HFF-Myc (cell line): ENCODE results near the gene SCAMP5.

ENCODE experiments used
- DNase-seq: peaks from one replicate; pipeline ENCODE4 v3.0.0-alpha.2; 2011; ENCODE audit warnings: low read depth; ENCODE audit errors: extremely low read depth
- H3K4me3 ChIP-seq: replicated peaks from 2 replicates; pipeline ENCODE4 v1.5.1; 2011; ENCODE audit warnings: low read depth, mild to moderate bottlenecking, control low read depth, low read length
- CTCF ChIP-seq: IDR thresholded peaks from 2 replicates; pipeline ENCODE4 v1.5.1; 2012; ENCODE audit warnings: mild to moderate bottlenecking, low read depth, low read length, control low read depth; ENCODE audit errors: missing control alignments

The SCAMP5 gene

GRCh38 chr15:75042730-75043508 lies 47.6 kb downstream of the SCAMP5 start:
- no peak for DNase-seq
- peak; percentile 47 for TF ChIP-seq CTCF
- H3K4me3 ChIP-seq: no peak overlapping the region

- no peak overlapping the region for H3K4me3 ChIP-seq
- DNase-seq: peak; percentile 98
- TF ChIP-seq CTCF: peak; percentile 47
Measured at GRCh38 chr15:75043509-75044257, 48.3 kb downstream of the SCAMP5 start.

GRCh38 chr15:75044258-75044878 lies 49.0 kb downstream of the SCAMP5 start:
- no peak for TF ChIP-seq CTCF
- no peak overlapping the region for H3K4me3 ChIP-seq
- no peak for DNase-seq

GRCh38 chr15:75045332-75046015 lies 50.1 kb downstream of the SCAMP5 start:
- H3K4me3 ChIP-seq: no peak overlapping the region
- no peak for DNase-seq
- no peak for TF ChIP-seq CTCF

- H3K4me3 ChIP-seq: no peak overlapping the region
- TF ChIP-seq CTCF: no peak
- no peak for DNase-seq
Measured at GRCh38 chr15:75048394-75048793, 53.0 kb downstream of the SCAMP5 start.

- no peak overlapping the region for H3K4me3 ChIP-seq
- DNase-seq: no peak
- TF ChIP-seq CTCF: no peak
Measured at GRCh38 chr15:75049392-75049791, 54.0 kb downstream of the SCAMP5 start.
